Glomerular endothelial cell (primary cell): ENCODE data around the gene VIPR2. TPM values are rescaled to one million over a fixed set of nuclear protein-coding genes. Genes with fewer than 3 reads are reported as not detected.
"Not testable (repeated sequence)": the region's sequence is repeated elsewhere in the genome, so short reads cannot be mapped to it uniquely, and the experiment has no call there.

ENCODE experiments used
- DNase-seq: peaks from one replicate; pipeline ENCODE4 v3.0.0-alpha.2; 2011; ENCODE audit warnings: low read depth, low spot score; ENCODE audit errors: extremely low read depth
- total RNA-seq: library from RNA; depleted of rRNA; stranded (reverse); fragments of >200 nt; gene quantifications from 2 replicates; pipeline ENCODE4 v1.2.3, GENCODE V29; 2015

The VIPR2 gene
- total RNA-seq, 1 donor from 2014 or later: not detected

- no peak for DNase-seq
Observed at GRCh38 chr7:159013825-159014289, 130.8 kb downstream of the VIPR2 start.

- no peak for DNase-seq
Observed at GRCh38 chr7:159013181-159013690, 131.4 kb downstream of the VIPR2 start.

GRCh38 chr7:159012353-159013069 is 132.2 kb downstream of the VIPR2 start:
- DNase-seq: no peak

GRCh38 chr7:159011722-159012022 is 133.0 kb downstream of the VIPR2 start:
- DNase-seq: no peak

DNA sequence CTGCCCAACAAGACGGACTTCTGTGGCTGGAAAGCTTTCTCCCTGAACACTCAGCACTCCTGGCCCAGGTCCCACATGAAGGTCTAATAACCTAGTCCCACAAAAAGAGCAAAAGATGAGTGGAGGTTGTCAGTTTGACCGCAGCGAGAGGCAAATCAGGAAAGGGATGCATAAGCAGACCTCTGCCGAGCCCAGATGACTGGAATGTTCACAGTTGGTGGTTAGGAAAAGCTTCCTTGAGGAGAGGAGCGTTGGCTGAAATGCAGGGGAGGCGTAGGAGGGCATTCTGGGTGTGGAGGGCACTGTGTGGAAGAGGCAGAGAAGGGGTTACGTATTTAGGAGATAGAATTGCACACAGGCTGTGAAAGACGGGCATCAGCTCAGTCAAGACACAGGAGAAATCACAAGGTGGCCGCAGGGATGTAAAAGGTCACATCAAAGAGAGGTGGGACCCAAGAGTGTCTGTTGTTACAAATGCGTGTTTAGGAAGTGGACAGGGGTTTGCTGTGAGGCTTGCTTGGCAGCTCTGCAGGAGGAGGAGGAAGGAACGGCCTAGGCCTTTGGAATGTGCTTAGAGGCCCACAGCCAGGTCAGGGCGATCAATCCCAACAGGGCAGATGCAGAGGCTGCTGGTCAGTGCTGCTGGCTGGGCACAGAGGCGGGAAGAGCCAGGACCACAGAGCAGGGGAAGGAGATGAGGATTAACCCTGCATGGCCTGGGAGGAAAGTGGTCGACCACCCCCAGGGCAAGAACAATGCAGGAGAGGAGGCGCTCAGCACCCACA is 133.5 kb downstream of the VIPR2 start:
- no peak for DNase-seq

- DNase-seq: no peak
Observed at GRCh38 chr7:159010411-159010810, 134.3 kb downstream of the VIPR2 start.

DNA sequence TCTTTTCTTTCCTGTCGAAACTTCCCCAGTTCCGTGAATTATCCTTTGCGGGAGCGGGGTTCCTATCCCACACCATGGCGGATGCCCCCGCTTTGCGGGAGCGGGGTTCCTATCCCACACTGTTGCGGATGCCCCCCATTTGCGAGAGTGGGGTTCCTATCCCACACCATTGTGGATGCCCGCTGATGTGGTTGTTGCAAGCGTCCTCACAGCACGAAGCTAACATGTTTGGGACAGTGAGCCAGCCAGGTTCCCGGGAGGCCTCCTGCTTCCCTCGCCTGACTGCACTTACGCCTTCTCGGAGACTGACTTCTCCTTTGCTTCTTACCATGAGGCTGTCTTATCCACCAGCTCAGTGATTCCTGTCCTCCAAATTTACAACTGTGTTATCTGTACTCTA is 134.7 kb downstream of the VIPR2 start:
- DNase-seq: no peak

DNA sequence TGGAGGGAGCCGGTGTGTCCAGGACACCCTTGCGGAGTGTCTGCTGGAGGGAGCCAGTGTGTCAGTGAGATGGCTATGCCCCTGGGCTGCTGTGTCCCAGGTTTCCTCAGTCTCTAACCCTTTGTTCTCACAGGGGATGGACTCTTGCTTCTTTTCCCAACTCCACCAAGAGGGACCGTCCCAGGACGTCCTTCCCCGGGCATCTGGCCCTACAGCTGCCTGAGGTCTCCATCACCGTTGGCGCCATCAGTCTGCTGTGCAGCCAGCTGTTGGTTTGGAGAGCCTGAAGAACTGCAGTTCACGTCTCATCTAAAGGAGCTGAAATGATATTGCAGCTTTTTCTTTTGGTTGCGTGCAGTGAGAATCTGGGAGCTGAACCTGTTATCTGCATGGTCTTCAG is 136.2 kb downstream of the VIPR2 start:
- no peak for DNase-seq

DNA sequence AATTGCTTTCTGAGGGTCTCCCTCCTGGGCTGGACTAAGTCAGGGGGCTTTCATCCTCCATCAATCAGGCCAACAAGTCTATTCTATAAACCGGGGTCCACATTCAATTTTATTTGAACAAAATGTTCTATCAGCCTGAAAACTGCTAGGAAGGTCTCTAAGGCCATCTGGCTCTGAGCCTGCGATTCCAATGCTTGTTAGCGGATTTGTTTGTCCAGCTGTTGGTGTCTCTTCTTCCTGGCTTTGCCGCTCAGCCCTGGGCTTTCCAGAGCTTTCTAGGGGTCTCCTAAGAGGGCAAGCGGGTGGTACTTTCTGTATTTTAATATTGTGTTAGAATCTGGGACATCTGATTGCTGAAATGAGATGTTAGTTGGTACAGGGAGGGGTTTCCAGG is 136.7 kb downstream of the VIPR2 start:
- no peak for DNase-seq

DNA sequence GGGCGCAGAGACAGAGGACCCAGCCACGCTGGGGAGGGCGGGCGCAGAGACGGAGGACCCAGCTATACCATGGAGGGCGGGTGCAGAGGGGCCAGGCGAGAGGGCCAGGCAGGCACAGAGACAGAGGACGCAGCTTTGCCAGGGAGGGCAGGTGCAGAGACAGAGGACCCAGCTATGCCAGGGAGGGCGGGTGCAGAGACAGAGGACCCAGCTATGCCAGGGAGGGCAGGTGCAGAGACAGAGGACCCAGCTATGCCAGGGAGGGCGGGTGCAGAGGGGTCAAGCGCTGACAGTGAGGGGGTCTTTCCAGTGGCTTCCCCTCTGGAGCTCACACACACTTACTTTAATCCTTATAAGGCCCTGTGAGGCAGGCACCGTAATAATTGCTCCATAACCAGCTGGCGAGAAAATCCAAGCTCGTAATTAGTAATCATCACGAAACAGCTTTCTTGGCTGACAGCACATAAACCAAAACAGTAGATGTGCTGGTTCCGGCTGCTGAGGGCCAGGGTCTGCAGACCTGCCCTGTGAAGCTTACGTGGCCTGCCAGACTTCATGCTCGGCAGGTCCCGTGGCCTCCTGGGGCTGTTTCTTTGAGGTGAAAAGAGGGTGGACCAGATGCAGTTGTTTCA is 137.2 kb downstream of the VIPR2 start:
- no peak for DNase-seq

- no peak for DNase-seq
Observed at GRCh38 chr7:159006610-159007130, 138.0 kb downstream of the VIPR2 start.

DNA sequence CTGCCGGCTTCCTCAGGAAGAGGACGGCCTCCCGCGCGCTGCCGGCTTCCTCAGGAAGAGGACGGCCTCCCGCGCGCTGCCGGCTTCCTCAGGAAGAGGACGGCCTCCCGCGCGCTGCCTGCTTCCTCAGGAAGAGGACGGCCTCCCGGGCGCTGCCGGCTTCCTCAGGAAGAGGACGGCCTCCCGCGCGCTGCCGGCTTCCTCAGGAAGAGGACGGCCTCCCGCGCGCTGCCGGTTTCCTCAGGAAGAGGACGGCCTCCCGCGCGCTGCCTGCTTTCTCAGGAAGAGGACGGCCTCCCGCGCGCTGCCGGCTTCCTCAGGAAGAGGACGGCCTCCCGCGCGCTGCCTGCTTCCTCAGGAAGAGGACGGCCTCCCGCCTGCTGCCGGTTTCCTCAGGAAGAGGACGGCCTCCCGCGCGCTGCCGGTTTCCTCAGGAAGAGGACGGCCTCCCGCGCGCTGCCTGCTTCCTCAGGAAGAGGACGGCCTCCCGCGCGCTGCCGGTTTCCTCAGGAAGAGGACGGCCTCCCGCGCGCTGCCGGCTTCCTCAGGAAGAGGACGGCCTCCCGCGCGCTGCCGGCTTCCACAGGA is 138.6 kb downstream of the VIPR2 start:
- not testable (repeated sequence) for DNase-seq

- DNase-seq: no peak
Observed at GRCh38 chr7:159005618-159006017, 139.0 kb downstream of the VIPR2 start.

- no peak for DNase-seq
Observed at GRCh38 chr7:159004411-159004810, 140.3 kb downstream of the VIPR2 start.

- DNase-seq: no peak
Observed at GRCh38 chr7:159001811-159002210, 142.9 kb downstream of the VIPR2 start.

GRCh38 chr7:159000859-159001435 is 143.7 kb downstream of the VIPR2 start:
- DNase-seq: no peak

DNA sequence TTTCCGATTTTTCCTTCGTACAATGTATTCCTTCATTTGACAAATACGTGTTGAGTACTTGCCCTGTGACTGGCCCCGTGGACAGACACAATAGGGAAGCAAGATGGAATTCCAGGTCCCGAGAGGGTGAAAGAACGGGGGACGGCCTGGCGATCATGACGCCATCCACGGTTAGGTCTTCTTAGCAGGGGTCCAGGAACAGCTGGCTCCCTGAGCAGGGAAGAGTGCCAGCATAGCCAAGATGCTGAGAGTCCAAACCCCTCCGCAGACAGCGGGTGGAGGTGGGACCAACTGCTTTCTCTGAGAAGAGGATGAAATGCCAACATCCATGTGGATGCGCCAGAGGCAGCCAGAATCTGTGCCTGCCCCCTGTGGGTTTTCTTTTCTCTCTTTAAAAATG is 144.6 kb downstream of the VIPR2 start:
- DNase-seq: no peak

- no peak for DNase-seq
Observed at GRCh38 chr7:158999496-158999895, 145.2 kb downstream of the VIPR2 start.

DNA sequence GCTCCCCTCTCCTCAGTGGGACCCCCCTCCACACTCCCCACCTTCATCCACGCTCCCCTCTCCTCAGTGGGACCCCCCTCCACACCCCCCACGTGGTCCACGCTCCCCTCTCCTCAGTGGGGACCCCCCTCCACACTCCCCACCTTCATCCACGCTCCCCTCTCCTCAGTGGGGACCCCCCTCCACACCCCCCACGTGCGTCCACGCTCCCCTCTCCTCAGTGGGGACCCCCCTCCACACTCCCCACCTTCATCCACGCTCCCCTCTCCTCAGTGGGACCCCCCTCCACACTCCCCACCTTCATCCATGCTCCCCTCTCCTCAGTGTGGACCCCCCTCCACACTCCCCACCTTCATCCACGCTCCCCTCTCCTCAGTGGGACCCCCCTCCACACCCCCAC is 146.4 kb downstream of the VIPR2 start:
- DNase-seq: not testable (repeated sequence)

- DNase-seq: no peak
Observed at GRCh38 chr7:158997471-158997870, 147.2 kb downstream of the VIPR2 start.

DNA sequence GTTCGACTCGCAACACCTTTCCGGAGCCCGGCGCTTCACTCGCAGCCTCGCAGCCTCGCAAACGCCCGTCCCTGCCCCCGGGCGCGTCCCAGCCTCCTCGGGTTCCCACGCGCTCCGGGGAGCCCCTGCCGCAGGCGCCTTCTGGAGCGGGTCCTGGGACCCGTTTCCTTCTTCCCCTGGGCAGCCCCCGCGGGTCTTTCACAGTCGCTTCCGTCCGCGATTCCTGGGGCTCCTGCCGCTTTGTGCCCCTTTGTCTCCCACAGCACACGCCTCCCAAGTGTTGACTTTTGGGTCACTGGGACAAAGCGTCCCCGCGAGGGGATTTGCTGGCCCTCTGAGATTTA is 147.6 kb downstream of the VIPR2 start:
- DNase-seq: no peak
